Psoas muscle (tissue), 8 donors: ENCODE results near the gene DNPEP. TPM values are rescaled to one million over a fixed set of nuclear protein-coding genes. Genes with fewer than 3 reads are reported as not detected.
A peak's percentile ranks its signal among the peaks of the same experiment; 100 is the strongest.

Source experiments
- ATAC-seq, 4 donors: fragments of 200-7000 bp; cut with Tn5 transposase; one replicate each; pipeline ENCODE4 v1.9.1; 2020; ENCODE audit warnings: moderate library complexity in 3 of 4, mild to moderate bottlenecking in 2 of 4
- DNase-seq, 2 donors: peaks; one replicate each; pipeline ENCODE4 v3.0.0-alpha.2; 2020
- H3K27ac ChIP-seq: fragments of 200-600 bp; one replicate; pipeline ENCODE4 v1.8.0; 2022
- H3K27me3 ChIP-seq, 3 donors: fragments of 200-600 bp in 1 of 3; one replicate each; pipeline versions ENCODE4 v1.6.1 to v1.8.0; 2013 to 2022; ENCODE audit warnings: low read length in 2 of 3, mild to moderate bottlenecking in 2 of 3, moderate library complexity in 1 of 3; ENCODE audit not compliant: insufficient read depth in 3 of 3
- H3K36me3 ChIP-seq, 2 donors: fragments of 200-600 bp in 1 of 2; one replicate each; pipeline versions ENCODE4 v1.6.1 to v1.8.0; 2013 to 2022; ENCODE audit warnings: low read depth in 1 of 2, mild to moderate bottlenecking in 1 of 2, moderate library complexity in 1 of 2; ENCODE audit not compliant: insufficient read depth in 1 of 2
- H3K4me1 ChIP-seq: fragments of 200-600 bp; one replicate; pipeline ENCODE4 v1.8.0; 2022
- H3K4me3 ChIP-seq: fragments of 200-600 bp; one replicate; pipeline ENCODE4 v1.8.0; 2022; ENCODE audit warnings: mild to moderate bottlenecking
- H3K9me3 ChIP-seq: fragments of 200-600 bp; one replicate; pipeline ENCODE4 v1.8.0; 2022
- WGBS, 3 donors: extraction: QIAGEN DNeasy Blood & Tissue Kit; methylation state at CpG; one replicate each; pipeline versions ENCODE4 v1.1.6 to v1.1.7; 2013; 5-methylcytosine and 5-hydroxymethylcytosine counted together
- intact Hi-C, 2 donors: fragments of 100-400 bp; cut with DNase I; formaldehyde crosslinking; loops; one replicate each; pipeline versions ENCODE4 v1.11.0 to v1.14.2; 2022
- polyA plus RNA-seq, 3 donors: library from polyadenylated mRNA; stranded (reverse); fragments of 200-250 nt; gene quantifications; one replicate each; pipeline ENCODE4 v1.2.3, GENCODE V29; 2013
- total RNA-seq, 4 donors: library from RNA; stranded (reverse); fragmentation: NEBNext Ultra II Directional in 2 of 4; extraction: Animal tissue kit (Norgen Biotek cat#: 25700) in 2 of 4; gene quantifications; one replicate each; pipeline versions ENCODE4 v1.2.1 to v1.2.4, GENCODE V29; 2021 to 2023
- TF ChIP-seq, protein P1 (sequence below): fragments of 200-600 bp; IDR thresholded peaks from one replicate; pipeline ENCODE4 v1.8.0; 2022; ENCODE audit warnings: antibody characterized with exemption
- donor health status: healthy with polysubstance abuse.
- donor health status: DM: no; HTN: no; CAD: no; lungs with moderate emphysema.
- donor health status: Bipolar disorder and iron deficiency.
- donor health status: healthy.
- donor health status: DM: yes; HTN: yes; CAD: no.
- donor health status: DM: no; HTN: no; CAD: no.
- donor health status: DM: no; HTN: no; CAD: no.
- donor health status: DM: yes; HTN: yes; CAD: no.

The DNPEP gene
- total and polyA plus RNA-seq, 7 donors: 46.7 to 93.1 (median 65.4) TPM

DNA sequence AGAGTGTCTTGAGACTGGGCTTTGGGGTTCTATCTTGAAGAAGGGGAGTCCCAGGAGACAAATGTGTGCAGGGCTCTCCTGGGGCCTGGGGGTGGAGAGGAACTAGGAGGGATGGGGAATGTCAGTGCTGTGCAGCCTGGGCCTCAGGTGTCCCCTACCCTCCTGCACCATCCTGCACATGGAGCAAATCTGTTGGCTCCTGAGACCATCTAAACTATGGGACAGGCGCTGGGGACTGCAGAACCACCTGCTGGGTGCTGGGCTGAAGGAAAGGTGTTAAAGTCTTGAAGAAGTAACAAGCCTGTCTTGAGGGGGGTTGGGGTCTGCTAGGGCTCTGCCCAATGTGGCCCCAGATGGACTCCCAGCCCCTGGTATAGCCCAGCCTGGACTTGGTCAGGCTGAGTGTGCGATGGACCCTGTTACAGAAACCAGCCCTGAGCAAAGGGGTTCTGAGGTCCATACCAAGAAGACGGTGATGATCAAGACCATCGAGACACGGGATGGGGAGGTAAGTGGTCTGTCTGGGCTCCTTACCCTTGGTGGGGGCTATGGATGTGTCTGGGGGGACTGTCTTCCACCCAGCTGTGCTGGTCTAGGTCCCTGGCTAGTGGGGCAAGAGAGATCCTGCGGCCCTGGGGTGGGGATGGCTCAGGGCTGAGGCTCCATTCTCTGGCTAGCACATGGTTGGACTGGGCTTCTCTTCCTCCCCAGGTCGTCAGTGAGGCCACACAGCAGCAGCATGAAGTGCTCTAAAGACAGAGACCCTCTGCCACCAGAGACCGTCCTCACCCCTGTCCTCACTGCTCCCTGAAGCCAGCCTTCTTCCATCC is 37.7 kb upstream of the DNPEP start:
- H3K4me3 ChIP-seq: peak overlapping the region; percentile 9
- 75 to 87% (median 80%) methylated on average over 8 of the region's 8 CpGs for WGBS, 3 donors
- DNase-seq (peak in 1 of 2 donors; percentile 49), ATAC-seq (no peak)
- TF ChIP-seq, protein P1, sequence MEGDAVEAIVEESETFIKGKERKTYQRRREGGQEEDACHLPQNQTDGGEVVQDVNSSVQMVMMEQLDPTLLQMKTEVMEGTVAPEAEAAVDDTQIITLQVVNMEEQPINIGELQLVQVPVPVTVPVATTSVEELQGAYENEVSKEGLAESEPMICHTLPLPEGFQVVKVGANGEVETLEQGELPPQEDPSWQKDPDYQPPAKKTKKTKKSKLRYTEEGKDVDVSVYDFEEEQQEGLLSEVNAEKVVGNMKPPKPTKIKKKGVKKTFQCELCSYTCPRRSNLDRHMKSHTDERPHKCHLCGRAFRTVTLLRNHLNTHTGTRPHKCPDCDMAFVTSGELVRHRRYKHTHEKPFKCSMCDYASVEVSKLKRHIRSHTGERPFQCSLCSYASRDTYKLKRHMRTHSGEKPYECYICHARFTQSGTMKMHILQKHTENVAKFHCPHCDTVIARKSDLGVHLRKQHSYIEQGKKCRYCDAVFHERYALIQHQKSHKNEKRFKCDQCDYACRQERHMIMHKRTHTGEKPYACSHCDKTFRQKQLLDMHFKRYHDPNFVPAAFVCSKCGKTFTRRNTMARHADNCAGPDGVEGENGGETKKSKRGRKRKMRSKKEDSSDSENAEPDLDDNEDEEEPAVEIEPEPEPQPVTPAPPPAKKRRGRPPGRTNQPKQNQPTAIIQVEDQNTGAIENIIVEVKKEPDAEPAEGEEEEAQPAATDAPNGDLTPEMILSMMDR: no peak
- no peaks in the 10 kb centered on the region for H3K4me1 ChIP-seq
- intact Hi-C loops: no loop called here
- peaks cover 0 to 70% of the 10 kb centered on the region in 2 donors for H3K36me3 ChIP-seq
- H3K9me3 ChIP-seq: no peaks in the 10 kb centered on the region
- no peaks in the 10 kb centered on the region for H3K27me3 ChIP-seq
- H3K27ac ChIP-seq: peak overlapping the region; percentile 99

GRCh38 chr2:219423652-219424377 is 36.1 kb upstream of the DNPEP start:
- intact Hi-C loops: no loop called here
- DNase-seq (peak in 1 of 2 donors; percentile 61), ATAC-seq (no peak)
- WGBS, 3 donors: 29 to 50% (median 40%) methylated on average over 13 to 14 of the region's 14 CpGs
- TF ChIP-seq, protein P1: no peak
- Histone ChIP-seq H3K27me3 (no peaks in the 10 kb centered on the region), H3K9me3 (no peaks in the 10 kb centered on the region), H3K27ac (peak overlapping the region; percentile 99), H3K4me1 (no peaks in the 10 kb centered on the region), H3K36me3 (peaks cover 0 to 84% of the 10 kb centered on the region in 2 donors), H3K4me3 (peak overlapping the region; percentile 93)

- peak overlapping the region; percentile 93 for H3K4me3 ChIP-seq
- DNase-seq (peak; percentile 19 to 66), ATAC-seq (no peak)
- peaks cover 0 to 84% of the 10 kb centered on the region in 2 donors for H3K36me3 ChIP-seq
- intact Hi-C loops: no loop called here
- H3K27ac ChIP-seq: peak overlapping the region; percentile 99
- no peaks in the 10 kb centered on the region for H3K4me1 ChIP-seq
- no peaks in the 10 kb centered on the region for H3K27me3 ChIP-seq
- no peaks in the 10 kb centered on the region for H3K9me3 ChIP-seq
- WGBS, 3 donors: 36 to 42% (median 36%) methylated on average over 8 of the region's 8 CpGs
- TF ChIP-seq, protein P1: no peak
Measured at GRCh38 chr2:219422952-219423534, 35.3 kb upstream of the DNPEP start.

DNA sequence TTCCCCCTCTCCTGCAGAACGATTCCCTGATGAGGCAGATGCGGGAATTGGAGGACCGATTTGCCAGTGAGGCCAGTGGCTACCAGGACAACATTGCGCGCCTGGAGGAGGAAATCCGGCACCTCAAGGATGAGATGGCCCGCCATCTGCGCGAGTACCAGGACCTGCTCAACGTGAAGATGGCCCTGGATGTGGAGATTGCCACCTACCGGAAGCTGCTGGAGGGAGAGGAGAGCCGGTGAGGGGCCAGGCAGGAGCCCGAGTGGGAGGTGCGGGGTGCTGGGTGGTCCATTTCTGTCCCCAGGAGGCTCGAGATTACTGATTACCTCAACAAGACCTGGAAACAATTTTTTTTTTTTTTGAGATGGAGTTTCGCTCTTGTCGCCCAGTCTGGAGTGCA is 33.6 kb upstream of the DNPEP start:
- TF ChIP-seq, protein P1: no peak
- Histone ChIP-seq H3K27me3 (no peaks in the 10 kb centered on the region), H3K4me1 (peaks cover 13% of the 10 kb centered on the region), H3K4me3 (peak overlapping the region; percentile 93), H3K9me3 (no peaks in the 10 kb centered on the region), H3K27ac (peak overlapping the region; percentile 99), H3K36me3 (peaks cover 0 to 74% of the 10 kb centered on the region in 2 donors)
- WGBS, 3 donors: 33 to 55% (median 39%) methylated on average over 16 to 17 of the region's 17 CpGs
- DNase-seq: no peak
- intact Hi-C loops: no loop called here
- ATAC-seq: no peak
